NT2/D1 (cell line): ENCODE results near the gene ATE1.
"Not testable (repeated sequence)": the region's sequence is repeated elsewhere in the genome, so short reads cannot be mapped to it uniquely, and the experiment has no call there.

ENCODE experiments used
- YY1 ChIP-seq: IDR thresholded peaks from 2 replicates; pipeline ENCODE4 v1.6.1; 2011; ENCODE audit not compliant: insufficient read length, insufficient read depth
- ZNF274 ChIP-seq: IDR thresholded peaks from 2 replicates; pipeline ENCODE4 v1.6.1; 2011; ENCODE audit warnings: mild to moderate bottlenecking, low read depth, low read length

- TF ChIP-seq YY1, ZNF274: not testable (repeated sequence)
Measured at GRCh38 chr10:121826773-121827172, 101.1 kb downstream of the ATE1 start.
